ENCODE results near the gene GPRIN1. TPM values are rescaled to one million over a fixed set of nuclear protein-coding genes. Genes with fewer than 3 reads are reported as not detected.
A peak's percentile ranks its signal among the peaks of the same experiment; 100 is the strongest.

The GPRIN1 gene
- total and polyA plus RNA-seq, 2 experiments from 2014 or later, result 0.27 to 0.79 TPM

- peaks cover 14% of the 10 kb centered on the region for H3K4me1 ChIP-seq (ENCODE audit: low read depth)
- no peak overlapping the region for H3K4me3 ChIP-seq
- H3K27ac ChIP-seq, result no peak overlapping the region
- peaks cover 20% of the 10 kb centered on the region for H3K27me3 ChIP-seq
- no peaks in the 10 kb centered on the region for H3K9me3 ChIP-seq (ENCODE audit: low read depth)
- H3K36me3 ChIP-seq, result no peaks in the 10 kb centered on the region
- DNase-seq (ENCODE audit: low read depth in 1 of 2, low spot score in 1 of 2), result peak; percentile 90 to 93
- TF ChIP-seq CTCF (IDR thresholded peaks at IDR 0.05; ENCODE audit: low read depth, low read length), result peak; percentile 49
Observed at GRCh38 chr5:176619203-176619568, 9.2 kb upstream of the GPRIN1 start.

- DNase-seq (ENCODE audit: low read depth in 1 of 2, low spot score in 1 of 2), result no peak
- Histone ChIP-seq H3K36me3 (no peaks in the 10 kb centered on the region), H3K27me3 (peaks cover 20% of the 10 kb centered on the region), H3K9me3 (ENCODE audit: low read depth) (no peaks in the 10 kb centered on the region), H3K27ac (no peak overlapping the region), H3K4me1 (ENCODE audit: low read depth) (peaks cover 14% of the 10 kb centered on the region), H3K4me3 (no peak overlapping the region)
- TF ChIP-seq CTCF (IDR thresholded peaks at IDR 0.05; ENCODE audit: low read depth, low read length), result no peak
Observed at GRCh38 chr5:176618783-176619182, 8.8 kb upstream of the GPRIN1 start.

GRCh38 chr5:176616511-176616910 lies 6.6 kb upstream of the GPRIN1 start:
- Histone ChIP-seq H3K4me3 (no peak overlapping the region), H3K9me3 (ENCODE audit: low read depth) (no peaks in the 10 kb centered on the region), H3K27ac (no peak overlapping the region), H3K36me3 (no peaks in the 10 kb centered on the region), H3K4me1 (ENCODE audit: low read depth) (peaks cover 11% of the 10 kb centered on the region), H3K27me3 (peaks cover 20% of the 10 kb centered on the region)
- no peak for TF ChIP-seq CTCF (IDR thresholded peaks at IDR 0.05; ENCODE audit: low read depth, low read length)
- DNase-seq (ENCODE audit: low read depth in 1 of 2, low spot score in 1 of 2), result no peak

- Histone ChIP-seq H3K27me3 (peaks cover 22% of the 10 kb centered on the region), H3K4me3 (no peak overlapping the region), H3K4me1 (ENCODE audit: low read depth) (peaks cover 9% of the 10 kb centered on the region), H3K36me3 (no peaks in the 10 kb centered on the region), H3K27ac (no peak overlapping the region), H3K9me3 (ENCODE audit: low read depth) (no peaks in the 10 kb centered on the region)
- peak in 1 of 2 donors; percentile 72 for DNase-seq (ENCODE audit: low read depth in 1 of 2, low spot score in 1 of 2)
- no peak for TF ChIP-seq CTCF (IDR thresholded peaks at IDR 0.05; ENCODE audit: low read depth, low read length)
Observed at GRCh38 chr5:176614805-176615478, 5.0 kb upstream of the GPRIN1 start.

GRCh38 chr5:176612855-176613254 lies 2.9 kb upstream of the GPRIN1 start:
- H3K36me3 ChIP-seq, result no peaks in the 10 kb centered on the region
- no peak for DNase-seq (ENCODE audit: low read depth in 1 of 2, low spot score in 1 of 2)
- H3K4me3 ChIP-seq, result no peak overlapping the region
- no peak for TF ChIP-seq CTCF (IDR thresholded peaks at IDR 0.05; ENCODE audit: low read depth, low read length)
- H3K9me3 ChIP-seq (ENCODE audit: low read depth), result no peaks in the 10 kb centered on the region
- peaks cover 9% of the 10 kb centered on the region for H3K4me1 ChIP-seq (ENCODE audit: low read depth)
- H3K27ac ChIP-seq, result no peak overlapping the region
- peaks cover 16% of the 10 kb centered on the region for H3K27me3 ChIP-seq
